NCI-H2081 treated with DMSO at 0.1 percent for 48 hours (cell line): ENCODE measurements around the gene GNL1.

ENCODE experiments used
- DNase-seq: peaks from one replicate; lab custom pipeline; 2025; lab: John Stamatoyannopoulos, UW

GNL1 gene, protein sequence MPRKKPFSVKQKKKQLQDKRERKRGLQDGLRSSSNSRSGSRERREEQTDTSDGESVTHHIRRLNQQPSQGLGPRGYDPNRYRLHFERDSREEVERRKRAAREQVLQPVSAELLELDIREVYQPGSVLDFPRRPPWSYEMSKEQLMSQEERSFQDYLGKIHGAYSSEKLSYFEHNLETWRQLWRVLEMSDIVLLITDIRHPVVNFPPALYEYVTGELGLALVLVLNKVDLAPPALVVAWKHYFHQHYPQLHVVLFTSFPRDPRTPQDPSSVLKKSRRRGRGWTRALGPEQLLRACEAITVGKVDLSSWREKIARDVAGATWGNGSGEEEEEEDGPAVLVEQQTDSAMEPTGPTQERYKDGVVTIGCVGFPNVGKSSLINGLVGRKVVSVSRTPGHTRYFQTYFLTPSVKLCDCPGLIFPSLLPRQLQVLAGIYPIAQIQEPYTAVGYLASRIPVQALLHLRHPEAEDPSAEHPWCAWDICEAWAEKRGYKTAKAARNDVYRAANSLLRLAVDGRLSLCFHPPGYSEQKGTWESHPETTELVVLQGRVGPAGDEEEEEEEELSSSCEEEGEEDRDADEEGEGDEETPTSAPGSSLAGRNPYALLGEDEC

DNA sequence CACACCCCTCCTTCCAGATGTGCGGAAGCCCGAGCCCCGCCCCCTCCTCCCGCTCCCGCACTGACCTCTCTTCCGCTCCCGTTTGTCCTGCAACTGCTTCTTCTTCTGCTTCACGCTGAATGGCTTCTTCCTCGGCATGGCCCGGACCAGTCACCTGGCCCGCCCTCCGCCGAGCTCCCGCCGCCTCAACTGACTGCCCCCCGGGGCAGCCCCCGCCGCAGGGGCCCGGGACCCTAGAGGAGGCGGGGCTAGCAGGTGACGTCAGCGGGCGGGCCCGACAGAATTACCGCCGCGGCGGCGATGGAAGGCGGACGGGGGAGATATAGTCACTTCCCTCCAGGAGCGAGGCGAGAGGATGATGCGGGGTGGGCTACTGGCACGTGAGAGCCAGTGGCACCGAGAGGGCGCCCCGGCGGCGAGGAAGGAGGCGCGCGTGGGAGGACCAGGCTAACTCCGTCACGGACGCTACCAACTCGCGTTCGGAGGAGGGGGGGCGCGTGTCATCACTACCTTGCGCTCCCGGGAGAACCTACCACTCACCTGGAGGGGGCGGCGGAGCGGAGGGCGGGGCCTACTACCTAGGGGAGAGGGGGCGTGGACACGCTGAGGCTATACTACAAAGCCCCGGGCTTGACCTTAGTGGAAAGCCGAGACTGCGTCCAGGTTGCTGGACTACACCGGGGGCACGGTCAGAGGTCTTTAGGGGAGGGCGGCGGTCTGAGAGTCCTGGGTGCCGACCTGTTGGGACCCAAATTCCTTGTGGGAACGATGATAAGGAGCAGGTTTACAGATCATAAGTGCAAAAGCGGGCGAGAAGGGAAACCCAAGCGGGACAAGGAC is at the start of gene GNL1:
Gene GNL1, minus strand, starts transcription at position 424 of the 840 bp plus-strand sequence. Its CDS starts 286 bp downstream, at position 138.
- peak; percentile 72 for DNase-seq

DNA sequence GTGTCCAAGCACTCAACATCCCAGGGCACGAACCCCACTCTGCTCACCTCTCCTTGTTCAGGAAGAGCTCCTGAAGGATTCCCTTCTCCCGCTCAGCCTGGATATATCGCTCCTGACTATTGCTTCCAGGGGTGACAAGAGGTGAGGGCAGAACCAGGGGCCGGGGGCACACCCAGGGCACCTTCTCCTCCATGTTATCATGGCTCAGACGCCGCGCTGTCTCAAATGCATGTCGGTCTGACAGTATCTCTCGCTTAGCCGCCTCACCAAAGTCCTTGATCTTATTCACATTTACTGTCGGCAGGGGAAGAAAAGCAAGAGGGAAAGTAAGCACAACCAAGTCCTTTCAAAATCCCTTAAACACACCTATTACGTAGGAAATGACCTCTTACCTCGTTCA is 47.7 kb upstream of the GNL1 start:
- DNase-seq: no peak

DNA sequence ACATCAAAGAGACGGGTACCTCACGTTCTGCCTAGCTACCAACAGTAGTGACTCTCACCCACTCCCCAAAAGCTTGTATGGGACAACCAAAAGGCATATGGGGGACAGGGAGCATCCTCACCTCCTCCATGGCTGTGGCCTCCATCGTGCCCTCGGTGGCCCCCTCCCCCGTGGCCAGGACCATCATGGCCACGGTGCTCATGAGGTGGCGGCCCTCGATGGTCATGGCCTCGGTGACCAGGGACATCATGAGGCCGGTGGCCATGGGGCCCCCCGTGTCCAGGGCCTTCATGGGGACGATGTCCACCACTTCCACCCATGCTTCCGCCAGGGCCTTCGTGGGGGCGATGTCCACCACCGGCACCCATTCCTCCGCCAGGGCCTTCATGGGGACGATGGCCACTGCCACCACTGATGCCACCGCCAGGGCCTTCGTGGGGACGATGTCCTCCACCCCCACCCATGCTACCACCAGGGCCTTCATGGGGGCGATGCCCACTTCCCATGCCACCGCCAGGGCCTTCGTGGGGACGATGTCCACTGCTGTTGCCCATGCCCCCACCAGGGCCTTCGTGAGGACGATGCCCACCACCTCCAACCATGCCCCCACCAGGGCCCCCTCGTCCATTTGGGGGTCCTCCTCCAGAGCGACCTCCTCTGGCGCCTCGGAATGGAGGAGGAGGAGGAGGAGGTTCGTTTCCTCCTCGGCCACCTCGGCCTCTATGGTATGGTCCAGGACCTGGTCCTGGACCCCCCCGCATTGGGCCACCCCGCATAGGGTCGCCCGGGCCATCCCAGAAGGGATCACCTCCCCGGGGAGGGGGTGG is 45.7 kb upstream of the GNL1 start:
- DNase-seq: no peak

DNA sequence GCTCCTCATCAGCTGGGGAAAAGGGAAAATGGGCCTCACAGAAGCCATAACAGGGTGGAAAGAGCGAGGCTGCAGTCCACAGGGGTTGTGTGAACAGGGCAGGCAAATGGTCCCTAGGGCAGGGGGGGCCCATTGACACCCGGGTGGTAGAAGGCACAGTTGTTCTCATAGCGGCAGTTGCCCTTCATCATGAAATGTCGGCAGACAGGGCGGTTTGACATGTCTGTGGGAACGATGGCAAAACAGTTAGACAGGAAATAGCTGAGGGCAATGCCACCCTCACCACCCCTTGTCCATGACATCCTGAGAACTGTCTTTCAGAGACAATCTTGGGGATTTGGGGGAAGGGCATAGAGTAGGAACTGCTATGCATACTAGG is 45.1 kb upstream of the GNL1 start:
- no peak for DNase-seq

DNA sequence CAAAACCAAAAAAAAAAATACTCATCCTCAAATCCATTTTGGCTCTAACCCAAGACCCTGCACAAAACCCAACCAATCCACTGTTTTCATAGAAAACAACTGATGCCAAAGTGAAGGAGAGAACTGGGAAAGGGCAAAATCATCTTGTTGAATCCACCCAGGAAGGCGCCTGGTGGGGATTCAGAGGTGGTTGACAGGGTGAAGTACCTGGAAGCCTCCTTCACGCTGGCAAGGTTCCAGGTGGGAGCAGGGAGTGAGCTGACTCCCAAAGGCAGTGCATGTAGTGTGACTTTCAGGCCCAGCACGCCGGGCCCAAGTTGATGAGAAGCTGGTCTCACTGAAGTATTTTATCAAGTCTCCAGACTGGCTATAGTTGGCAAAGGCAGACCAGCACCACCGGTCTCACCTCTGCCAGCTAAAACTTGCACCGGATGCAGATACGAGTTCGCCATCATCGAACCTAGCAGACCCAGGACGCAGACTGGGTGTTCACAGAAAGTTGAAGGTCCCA is 44.2 kb upstream of the GNL1 start:
- no peak for DNase-seq

DNA sequence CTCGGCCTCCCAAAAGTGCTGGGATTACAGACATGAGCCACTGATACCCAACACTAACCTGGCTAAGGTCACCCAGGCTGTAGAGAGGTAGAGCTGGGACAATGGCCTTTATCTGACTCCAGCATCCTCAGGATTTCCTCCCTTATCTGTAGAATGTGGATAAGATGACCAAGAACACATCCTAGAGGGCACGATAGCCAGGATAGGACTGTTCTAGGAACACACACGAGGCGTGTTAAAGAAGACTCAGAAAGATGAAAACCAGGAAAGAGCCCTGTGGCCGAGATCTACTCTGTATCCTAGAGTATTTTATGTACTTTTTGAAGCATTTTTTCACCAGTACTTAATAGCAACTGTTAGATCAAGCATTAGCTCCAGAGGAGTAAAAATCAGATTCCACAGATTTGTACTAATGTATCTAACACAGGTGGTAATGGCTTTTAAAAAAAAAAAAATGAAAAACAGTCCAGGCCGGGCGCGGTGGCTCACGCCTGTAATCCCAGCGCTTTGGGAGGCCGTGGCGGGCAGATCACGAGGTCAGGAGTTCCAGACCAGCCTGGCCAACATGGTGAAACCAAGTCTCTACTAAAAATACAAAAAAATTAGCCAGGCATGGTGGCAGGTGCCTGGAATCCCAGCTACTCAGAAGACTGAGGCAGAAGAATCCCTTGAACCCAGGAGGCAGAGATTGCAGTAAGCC is 43.5 kb upstream of the GNL1 start:
- no peak for DNase-seq

DNA sequence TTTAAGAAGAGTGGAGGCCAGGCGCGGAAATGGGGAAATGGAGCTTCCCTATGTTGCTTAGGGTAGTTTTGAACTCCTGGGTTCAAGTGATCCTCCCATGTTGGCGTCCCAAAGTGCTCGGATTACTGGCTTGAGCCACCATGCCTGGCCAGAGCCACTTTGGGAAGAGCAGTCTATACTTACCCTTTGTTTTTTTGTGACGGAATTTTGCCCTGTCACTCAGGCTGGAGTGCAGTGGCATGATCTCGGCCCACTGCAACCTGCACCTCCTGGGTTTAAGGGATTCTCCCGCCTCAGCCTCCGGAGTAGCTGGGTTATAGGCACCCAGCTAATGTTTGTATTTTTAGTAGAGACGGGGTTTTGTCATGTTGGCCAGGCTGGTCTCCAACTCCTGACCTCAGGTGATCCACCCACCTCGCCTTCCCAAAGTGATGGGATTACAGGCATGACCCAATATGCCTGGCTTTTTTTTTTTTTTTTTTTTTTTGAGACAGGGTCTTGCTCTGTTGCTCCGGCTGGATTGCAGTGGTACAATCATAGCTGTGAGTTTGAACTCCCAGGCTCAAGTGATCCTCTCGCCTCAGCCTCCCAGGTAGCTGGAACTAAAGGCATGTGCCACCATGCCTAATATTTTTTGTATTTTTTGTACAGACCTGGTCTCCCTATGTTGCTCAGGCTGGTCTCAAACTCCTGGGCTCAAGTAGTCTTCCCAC is 42.8 kb upstream of the GNL1 start:
- no peak for DNase-seq

DNA sequence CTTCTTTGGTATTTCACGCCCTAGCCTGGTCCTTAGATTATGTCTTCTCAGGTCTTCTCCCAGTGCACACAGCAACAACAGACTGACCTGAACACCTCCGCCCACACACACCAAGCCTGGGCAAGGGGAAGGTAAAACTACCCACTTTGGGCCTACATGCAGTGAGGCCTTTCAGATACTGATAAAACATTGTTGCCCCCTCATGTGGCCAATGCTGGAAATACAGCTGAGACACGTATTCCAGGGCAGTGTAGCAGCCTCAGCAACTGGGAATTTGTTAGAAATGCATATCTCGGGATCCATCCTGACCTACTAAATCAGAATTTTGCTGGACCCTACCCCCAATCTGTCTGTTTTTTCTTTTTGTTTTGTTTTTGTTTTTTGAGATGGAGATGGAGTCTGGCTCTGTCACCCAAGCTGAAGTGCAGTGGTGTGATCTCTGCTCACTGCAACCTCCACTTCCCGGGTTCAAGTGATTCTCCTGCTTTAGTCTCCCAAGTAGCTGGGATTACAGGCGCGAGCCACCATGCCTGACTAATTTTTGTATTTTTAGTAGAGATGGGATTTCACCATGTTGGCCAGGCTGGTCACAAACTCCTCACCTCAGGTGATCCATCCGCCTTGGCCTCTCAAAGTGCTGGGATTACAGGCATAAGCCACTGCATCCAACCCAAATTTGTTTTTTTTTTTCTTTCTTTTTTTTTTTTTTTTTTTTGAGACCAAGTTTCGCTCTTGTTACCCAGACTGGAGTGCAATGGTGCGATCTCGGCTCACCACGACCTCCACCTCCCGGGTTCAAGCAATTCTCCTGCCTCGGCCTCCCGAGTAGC is 41.2 kb upstream of the GNL1 start:
- DNase-seq: peak; percentile 21

DNA sequence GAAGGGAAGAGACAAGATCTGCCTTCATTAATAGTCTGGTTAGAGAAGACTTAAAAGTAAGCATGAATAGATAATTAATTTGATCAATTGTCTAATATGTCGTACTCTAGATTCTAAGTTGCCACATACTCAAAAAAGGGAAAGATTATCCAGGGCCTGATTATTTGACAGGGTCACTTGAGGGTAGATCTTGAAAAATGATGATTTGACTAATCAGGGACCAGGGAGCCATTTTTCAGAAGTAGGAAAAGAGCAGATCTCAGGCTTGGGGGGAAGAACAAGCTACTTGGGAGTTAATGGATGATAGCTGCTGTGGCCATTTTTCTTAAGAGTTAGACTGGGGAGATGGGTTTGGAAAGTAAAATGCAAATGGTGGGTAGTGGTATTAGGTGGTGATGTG is 36.0 kb upstream of the GNL1 start:
- DNase-seq: no peak

DNA sequence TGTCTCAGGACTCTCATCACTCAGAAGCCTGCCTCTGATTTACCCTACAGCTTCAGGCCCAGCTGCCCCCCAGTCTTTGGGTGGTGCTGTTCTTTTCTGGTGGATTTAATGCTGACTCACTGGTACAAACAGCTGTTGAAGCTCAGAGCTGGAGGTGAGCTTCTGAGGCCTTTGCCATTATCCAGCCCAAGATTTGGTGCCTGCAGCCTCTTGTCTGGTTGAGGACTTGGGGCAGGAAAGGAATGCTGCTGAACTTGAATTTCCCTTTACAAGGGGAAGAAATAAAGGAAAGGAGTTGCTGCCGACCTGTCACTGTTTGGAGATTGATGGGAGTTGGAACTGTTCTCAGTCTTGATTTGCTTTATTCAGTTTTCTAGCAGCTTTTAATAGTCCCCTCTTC is 34.7 kb upstream of the GNL1 start:
- no peak for DNase-seq

DNA sequence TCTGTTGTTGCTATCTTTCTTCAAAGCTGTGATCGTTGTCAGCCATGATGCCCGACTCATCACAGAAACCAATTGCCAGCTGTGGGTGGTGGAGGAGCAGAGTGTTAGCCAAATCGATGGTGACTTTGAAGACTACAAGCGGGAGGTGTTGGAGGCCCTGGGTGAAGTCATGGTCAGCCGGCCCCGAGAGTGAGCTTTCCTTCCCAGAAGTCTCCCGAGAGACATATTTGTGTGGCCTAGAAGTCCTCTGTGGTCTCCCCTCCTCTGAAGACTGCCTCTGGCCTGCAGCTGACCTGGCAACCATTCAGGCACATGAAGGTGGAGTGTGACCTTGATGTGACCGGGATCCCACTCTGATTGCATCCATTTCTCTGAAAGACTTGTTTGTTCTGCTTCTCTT is 34.2 kb upstream of the GNL1 start:
- DNase-seq: no peak

DNA sequence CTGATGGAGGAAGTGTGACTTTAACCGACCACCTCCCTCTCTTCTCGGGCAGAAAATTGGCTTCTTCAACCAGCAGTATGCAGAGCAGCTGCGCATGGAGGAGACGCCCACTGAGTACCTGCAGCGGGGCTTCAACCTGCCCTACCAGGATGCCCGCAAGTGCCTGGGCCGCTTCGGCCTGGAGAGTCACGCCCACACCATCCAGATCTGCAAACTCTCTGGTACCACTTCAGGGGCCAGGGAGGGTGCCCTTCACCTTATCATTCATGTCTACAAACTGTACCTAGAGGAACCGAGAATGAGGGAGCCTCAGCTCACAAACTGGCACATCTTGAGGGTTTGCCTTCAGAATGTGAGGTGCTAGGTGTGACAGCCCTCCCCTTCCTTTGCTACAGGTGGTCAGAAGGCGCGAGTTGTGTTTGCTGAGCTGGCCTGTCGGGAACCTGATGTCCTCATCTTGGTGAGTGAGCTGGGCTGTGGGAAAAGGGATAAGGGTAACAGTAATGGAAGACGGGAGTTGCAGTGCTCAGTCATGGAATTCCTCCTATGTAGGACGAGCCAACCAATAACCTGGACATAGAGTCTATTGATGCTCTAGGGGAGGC is 33.6 kb upstream of the GNL1 start:
- DNase-seq: no peak

DNA sequence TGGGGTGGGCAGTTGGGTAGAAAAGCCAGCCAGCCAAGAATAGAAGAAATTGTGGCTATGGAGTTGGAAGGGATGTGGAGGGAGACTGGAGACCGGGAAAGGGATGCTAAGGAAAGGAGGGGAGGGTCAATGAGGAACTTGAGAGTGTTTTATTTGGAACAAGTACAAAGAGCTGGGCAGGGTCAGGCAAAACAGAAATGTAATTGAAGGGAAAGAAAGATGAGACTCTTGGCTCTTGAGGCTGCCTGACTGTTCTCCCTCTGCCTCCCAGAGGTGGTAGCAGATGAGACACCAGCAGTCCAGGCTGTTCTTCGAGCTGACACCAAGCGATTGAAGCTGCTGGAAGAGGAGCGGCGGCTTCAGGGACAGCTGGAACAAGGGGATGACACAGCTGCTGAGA is 27.6 kb upstream of the GNL1 start:
- DNase-seq: no peak

DNA sequence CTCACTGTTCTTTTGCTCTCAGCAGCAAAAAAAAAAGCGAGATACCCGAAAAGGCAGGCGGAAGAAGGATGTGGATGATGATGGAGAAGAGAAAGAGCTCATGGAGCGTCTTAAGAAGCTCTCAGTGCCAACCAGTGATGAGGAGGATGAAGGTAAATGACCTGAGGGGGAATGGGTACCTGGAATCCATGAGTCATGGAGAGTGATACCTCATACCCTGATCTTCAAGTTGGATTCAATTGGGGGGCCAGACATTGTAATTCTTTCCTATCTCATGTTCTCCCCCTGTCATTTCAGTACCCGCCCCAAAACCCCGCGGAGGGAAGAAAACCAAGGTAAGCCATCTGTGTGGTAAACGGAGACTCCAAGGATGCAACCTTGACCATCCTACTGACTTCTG is 21.8 kb upstream of the GNL1 start:
- DNase-seq: no peak

DNA sequence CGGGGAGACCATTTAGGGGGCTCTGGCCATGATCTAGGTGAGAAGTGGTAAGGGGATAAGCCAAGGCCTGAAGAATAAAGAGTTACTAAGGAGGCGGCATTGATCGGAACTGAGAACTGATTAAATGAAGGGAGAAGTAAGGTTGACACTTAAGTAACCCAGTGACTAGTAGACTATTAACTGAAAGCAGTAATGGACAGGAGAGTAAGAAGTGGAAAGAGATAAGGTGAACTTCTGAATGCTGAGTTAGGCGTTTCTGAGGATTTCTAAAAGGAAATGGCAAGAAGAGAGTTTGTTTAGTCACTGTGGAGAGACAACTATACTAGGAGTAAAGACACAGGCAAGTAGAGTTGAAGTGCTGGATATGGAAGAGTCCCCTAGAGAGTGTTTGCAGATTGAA is 16.8 kb upstream of the GNL1 start:
- DNase-seq: no peak

DNA sequence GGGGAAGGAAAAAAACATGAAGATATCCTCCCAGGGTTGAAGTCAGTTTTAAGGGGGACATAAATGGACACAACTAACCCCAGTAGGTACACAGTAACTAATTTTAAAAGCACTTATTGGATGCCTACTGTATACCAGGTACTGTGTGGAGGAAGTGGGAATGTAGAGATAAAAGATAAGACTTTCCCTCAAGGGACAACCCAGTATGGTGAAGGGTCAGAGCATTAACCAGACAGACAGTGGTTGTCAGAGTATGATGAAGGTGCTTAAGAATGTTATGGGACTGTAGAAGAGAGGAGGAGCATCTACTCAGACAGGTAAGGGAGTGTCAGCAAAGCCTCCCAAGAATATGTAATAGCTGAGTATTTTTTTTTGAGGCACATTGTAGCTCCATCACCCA is 15.9 kb upstream of the GNL1 start:
- DNase-seq: no peak

DNA sequence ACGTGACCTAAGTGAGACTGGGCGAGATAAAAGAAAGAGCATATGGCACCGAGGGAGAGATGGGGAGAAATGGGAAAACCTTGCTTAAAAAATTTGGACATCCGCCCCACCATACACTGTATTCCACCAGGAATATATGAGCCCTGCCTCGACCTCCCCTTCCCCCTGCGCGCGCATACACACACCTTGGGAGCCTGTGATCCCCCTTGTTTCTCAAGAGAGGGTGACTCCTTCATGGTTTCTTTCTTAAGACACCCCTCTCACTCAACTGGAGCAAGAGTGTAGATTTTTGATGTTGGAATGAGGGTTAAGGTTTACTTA is 15.4 kb upstream of the GNL1 start:
- DNase-seq: no peak

DNA sequence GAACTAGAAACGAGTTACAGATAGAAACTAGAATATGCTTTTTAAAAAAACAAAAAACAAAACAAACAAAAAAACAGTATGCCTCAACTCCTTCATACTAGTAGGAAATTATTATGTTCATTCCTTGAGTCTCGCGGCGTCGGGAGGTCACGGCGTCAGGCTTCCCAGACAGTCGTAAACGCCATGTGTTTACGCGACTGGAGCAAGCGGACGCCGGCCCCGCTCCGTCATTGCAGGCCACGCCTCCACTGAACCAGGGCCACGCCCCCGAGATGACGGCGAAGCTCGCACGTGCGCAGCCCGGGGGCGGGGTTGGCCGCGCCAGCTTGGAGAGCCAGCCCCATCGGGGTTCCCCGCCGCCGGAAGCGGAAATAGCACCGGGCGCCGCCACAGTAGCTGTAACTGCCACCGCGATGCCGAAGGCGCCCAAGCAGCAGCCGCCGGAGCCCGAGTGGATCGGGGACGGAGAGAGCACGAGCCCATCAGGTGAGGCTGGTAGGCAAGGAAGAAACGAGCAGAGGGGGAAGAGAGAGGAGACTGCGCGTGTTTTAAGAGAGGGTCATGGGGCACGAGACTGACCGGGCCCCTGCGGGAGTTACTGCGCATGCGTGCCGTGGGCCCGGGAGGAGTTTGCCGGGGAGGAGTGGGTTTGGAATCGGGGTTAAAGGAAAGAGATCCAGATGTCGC is 14.9 kb upstream of the GNL1 start, which contains the start of gene ABCF1:
Gene ABCF1, plus strand, starts transcription at position 368 of the 687 bp plus-strand sequence. Its CDS starts 46 bp downstream, at position 414.
- peak; percentile 81 for DNase-seq

DNA sequence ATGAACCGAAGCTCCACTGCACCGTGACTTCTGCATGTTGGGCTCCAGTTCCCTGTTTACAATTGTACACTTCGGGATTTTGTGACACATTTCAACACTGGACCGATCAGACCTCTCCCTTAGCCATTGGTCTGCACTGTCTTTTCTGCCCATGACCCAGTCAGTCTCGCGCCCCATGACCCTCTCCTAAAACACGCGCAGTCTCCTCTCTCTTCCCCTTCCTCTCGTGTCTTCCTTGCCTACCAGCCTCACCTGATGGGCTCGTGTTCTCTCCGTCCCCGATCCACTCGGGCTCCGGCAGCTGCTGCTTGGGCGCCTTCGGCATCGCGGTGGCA is 14.4 kb upstream of the GNL1 start:
- no peak for DNase-seq
